IPS-18a (cell line): ENCODE measurements around the gene MRLN.

Experiments
- H3K27ac ChIP-seq: one replicate; pipeline ENCODE4 v1.5.1; 2013; ENCODE audit warnings: low read length
- H3K27me3 ChIP-seq: one replicate; pipeline ENCODE4 v1.6.1; 2013; ENCODE audit warnings: mild to moderate bottlenecking, low read length; ENCODE audit not compliant: control insufficient read depth, insufficient read depth
- H3K36me3 ChIP-seq: one replicate; pipeline ENCODE4 v1.6.1; 2013; ENCODE audit warnings: low read depth, low read length; ENCODE audit not compliant: control insufficient read depth
- H3K4me1 ChIP-seq: one replicate; pipeline ENCODE4 v1.6.1; 2013; ENCODE audit warnings: low read depth, low read length; ENCODE audit not compliant: control insufficient read depth
- H3K4me3 ChIP-seq: one replicate; pipeline ENCODE4 v1.5.1; 2013; ENCODE audit warnings: low read length
- H3K9ac ChIP-seq: one replicate; pipeline ENCODE4 v1.6.1; 2013; ENCODE audit warnings: mild to moderate bottlenecking, low read length, moderate library complexity
- H3K9me3 ChIP-seq: one replicate; pipeline ENCODE4 v1.6.1; 2013; ENCODE audit warnings: low read depth, low read length; ENCODE audit not compliant: control insufficient read depth

The MRLN gene

GRCh38 chr10:59774451-59774850 lies 21.2 kb upstream of the MRLN start:
- H3K36me3 ChIP-seq: no peaks in the 10 kb centered on the region
- no peak overlapping the region for H3K9ac ChIP-seq
- H3K9me3 ChIP-seq: no peaks in the 10 kb centered on the region
- no peaks in the 10 kb centered on the region for H3K4me1 ChIP-seq
- H3K27ac ChIP-seq: no peak overlapping the region
- no peaks in the 10 kb centered on the region for H3K27me3 ChIP-seq
- no peak overlapping the region for H3K4me3 ChIP-seq

- Histone ChIP-seq H3K4me1 (no peaks in the 10 kb centered on the region), H3K9ac (no peak overlapping the region), H3K36me3 (no peaks in the 10 kb centered on the region), H3K4me3 (no peak overlapping the region), H3K9me3 (no peaks in the 10 kb centered on the region), H3K27me3 (no peaks in the 10 kb centered on the region), H3K27ac (no peak overlapping the region)
Measured at GRCh38 chr10:59773088-59773487, 19.8 kb upstream of the MRLN start.

DNA sequence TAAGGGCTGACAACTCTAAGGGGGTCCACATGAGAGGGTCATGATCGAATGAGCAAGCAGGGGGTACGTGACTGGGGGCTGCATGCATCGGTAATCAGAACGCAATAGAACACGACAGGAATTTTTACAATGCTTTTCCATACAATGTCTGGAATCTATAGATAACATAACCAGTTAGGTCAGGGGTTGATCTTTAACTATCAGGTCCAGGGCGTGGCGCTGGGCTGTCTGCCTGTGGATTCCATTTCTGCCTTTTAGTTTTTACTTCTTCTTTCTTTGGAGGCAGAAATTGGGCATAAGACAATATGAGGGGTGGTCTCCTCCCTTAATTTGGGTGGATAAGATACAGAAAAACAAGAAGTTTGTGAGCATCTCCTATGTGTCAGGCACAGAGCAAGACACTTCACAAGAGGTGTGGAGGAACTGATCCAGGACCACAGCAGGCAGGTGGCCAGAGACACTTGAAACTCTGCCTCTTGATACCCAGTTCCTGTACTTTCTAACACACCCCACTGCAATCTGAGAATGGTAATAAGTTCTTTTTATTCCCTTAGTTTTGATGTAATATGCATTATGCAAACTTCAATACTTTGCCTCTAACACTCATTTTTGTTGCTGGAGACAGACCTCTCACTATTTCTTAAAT lies 18.0 kb upstream of the MRLN start:
- no peak overlapping the region for H3K27ac ChIP-seq
- no peaks in the 10 kb centered on the region for H3K9me3 ChIP-seq
- no peaks in the 10 kb centered on the region for H3K36me3 ChIP-seq
- no peak overlapping the region for H3K4me3 ChIP-seq
- H3K27me3 ChIP-seq: no peaks in the 10 kb centered on the region
- no peak overlapping the region for H3K9ac ChIP-seq
- no peaks in the 10 kb centered on the region for H3K4me1 ChIP-seq

DNA sequence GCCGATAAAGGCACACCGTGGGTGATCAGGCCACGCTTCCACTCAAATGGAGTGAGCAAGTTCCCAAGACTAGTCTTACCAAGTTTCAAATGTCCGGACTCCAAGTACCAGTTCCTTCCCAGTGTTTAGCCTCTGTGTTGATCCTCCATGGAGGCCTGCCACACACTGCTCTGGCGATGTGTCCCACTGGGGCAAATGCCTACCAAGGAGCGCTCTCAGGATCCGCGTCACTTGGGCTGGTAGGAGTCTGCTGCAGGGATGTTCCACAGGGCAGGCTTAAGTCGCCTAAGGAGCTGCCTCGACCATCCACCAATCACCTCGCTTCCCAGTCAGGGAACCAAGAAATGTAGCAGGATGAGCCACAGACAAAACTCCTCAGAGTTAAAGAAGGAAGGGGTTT lies 17.4 kb upstream of the MRLN start:
- Histone ChIP-seq H3K27me3 (no peaks in the 10 kb centered on the region), H3K9ac (no peak overlapping the region), H3K27ac (no peak overlapping the region), H3K9me3 (no peaks in the 10 kb centered on the region), H3K4me1 (no peaks in the 10 kb centered on the region), H3K36me3 (no peaks in the 10 kb centered on the region), H3K4me3 (no peak overlapping the region)

GRCh38 chr10:59762505-59762904 lies 9.2 kb upstream of the MRLN start:
- Histone ChIP-seq H3K9me3 (no peaks in the 10 kb centered on the region), H3K27ac (no peak overlapping the region), H3K4me1 (peaks cover 6% of the 10 kb centered on the region), H3K36me3 (no peaks in the 10 kb centered on the region), H3K9ac (no peak overlapping the region), H3K4me3 (no peak overlapping the region), H3K27me3 (no peaks in the 10 kb centered on the region)

DNA sequence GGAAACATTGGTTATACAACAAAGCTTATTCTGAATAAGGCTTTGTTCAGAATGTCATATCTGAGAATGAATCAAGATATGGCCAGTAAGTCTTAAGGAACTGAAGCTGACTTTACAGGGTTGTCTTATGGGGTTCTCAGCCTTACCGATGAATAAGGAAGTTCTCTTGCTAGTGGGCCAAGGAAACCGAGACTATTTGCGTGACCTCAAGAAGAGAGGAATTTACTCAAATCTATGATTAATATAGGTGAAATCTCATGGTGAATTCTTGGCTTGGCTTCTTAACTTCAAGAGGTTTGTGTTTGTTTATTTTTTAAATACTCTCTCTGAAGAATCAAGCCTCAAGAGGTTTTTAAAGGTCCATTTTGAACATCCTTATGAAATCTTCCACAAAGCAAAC lies 4.7 kb upstream of the MRLN start:
- peaks cover 6% of the 10 kb centered on the region for H3K4me1 ChIP-seq
- no peak overlapping the region for H3K4me3 ChIP-seq
- H3K9me3 ChIP-seq: no peaks in the 10 kb centered on the region
- no peaks in the 10 kb centered on the region for H3K27me3 ChIP-seq
- H3K9ac ChIP-seq: no peak overlapping the region
- H3K27ac ChIP-seq: no peak overlapping the region
- no peaks in the 10 kb centered on the region for H3K36me3 ChIP-seq

- Histone ChIP-seq H3K9ac (no peak overlapping the region), H3K4me1 (no peaks in the 10 kb centered on the region), H3K4me3 (no peak overlapping the region), H3K9me3 (no peaks in the 10 kb centered on the region), H3K27me3 (no peaks in the 10 kb centered on the region), H3K36me3 (no peaks in the 10 kb centered on the region), H3K27ac (no peak overlapping the region)
Measured at GRCh38 chr10:59754951-59755350, 1.7 kb upstream of the MRLN start.

DNA sequence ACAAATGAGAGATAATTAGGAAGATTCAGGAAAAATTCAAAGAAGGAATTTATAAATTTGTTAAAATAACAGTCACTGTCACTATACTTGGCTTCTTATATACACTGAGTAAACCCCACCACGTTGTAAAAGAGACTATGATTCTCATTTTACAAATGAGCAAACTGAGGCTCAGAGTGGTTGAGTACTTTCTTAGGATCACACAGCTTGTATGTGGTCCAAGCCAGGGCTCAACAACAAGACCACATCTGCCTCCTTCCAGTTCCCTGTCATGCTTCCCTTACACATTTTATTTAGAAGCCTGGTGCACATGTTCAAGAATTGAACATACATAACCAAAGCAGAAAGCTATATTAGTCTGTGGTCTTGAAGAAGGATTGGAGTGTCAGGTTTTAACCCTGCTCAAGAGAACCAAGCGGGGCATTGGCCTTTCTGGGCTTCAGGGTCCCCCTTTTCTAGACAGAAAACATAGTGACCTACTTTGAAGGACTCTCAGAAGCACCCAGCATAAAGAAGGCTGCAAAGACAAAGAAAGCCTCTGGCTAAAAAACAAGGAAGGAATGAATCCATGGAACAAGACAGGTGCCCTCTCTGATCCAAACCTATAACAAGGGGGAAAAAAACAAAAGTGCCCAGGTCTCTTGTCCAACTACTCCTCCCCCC lies 846 bp downstream of the MRLN start:
- H3K9ac ChIP-seq: no peak overlapping the region

DNA sequence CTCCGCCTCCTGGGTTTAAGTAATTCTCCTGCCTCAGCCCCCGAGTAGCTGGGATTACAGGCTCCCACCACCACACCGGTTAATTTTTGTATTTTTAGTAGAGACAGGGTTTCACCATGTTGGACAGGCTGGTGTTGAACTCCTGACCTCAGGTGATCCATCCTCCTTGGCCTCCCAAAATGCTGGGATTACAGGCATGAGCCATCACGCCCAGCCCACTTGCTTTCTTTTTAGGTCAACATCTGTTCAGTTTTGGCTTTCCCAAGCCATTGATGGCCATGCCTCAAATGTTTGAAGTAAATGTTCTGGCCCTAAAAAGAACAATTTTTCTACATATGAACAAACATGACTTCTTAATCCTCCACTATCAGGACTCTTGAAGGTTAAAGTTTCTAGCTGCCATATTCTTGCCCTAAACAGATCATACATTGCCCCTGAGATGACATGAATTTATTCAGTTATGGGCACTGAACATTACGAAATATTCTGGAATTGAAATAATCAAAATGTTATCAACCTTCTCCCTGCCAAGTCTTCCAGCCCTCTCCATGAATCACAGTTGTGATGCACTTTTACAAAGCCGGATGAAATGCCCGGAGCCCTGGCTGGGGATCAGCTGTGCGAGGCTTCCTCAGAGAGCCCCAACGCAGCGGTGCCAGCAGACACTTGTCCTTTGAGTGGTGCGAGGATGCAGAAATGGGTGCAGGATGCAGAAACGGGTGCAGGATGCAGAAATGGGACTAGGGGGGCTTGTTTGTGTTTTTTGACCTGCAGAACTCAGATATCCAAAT lies 2.9 kb downstream of the MRLN start:
- no peak overlapping the region for H3K4me3 ChIP-seq
- no peak overlapping the region for H3K27ac ChIP-seq
- H3K9me3 ChIP-seq: no peaks in the 10 kb centered on the region
- H3K9ac ChIP-seq: no peak overlapping the region
- no peaks in the 10 kb centered on the region for H3K27me3 ChIP-seq
- no peaks in the 10 kb centered on the region for H3K4me1 ChIP-seq
- H3K36me3 ChIP-seq: no peaks in the 10 kb centered on the region

More for the DNA sequence above, 846 bp downstream of the MRLN start:
- Histone ChIP-seq H3K36me3 (no peaks in the 10 kb centered on the region), H3K9me3 (no peaks in the 10 kb centered on the region), H3K4me1 (no peaks in the 10 kb centered on the region), H3K4me3 (no peak overlapping the region), H3K27me3 (no peaks in the 10 kb centered on the region), H3K27ac (no peak overlapping the region)

- no peaks in the 10 kb centered on the region for H3K36me3 ChIP-seq
- no peak overlapping the region for H3K4me3 ChIP-seq
- no peaks in the 10 kb centered on the region for H3K27me3 ChIP-seq
- no peak overlapping the region for H3K27ac ChIP-seq
- H3K9ac ChIP-seq: no peak overlapping the region
- H3K9me3 ChIP-seq: no peaks in the 10 kb centered on the region
- no peaks in the 10 kb centered on the region for H3K4me1 ChIP-seq
Measured at GRCh38 chr10:59748834-59749233, 4.4 kb downstream of the MRLN start.

GRCh38 chr10:59745163-59745650 lies 8.0 kb downstream of the MRLN start:
- Histone ChIP-seq H3K27me3 (no peaks in the 10 kb centered on the region), H3K36me3 (no peaks in the 10 kb centered on the region), H3K4me1 (no peaks in the 10 kb centered on the region), H3K9ac (no peak overlapping the region), H3K9me3 (no peaks in the 10 kb centered on the region), H3K27ac (no peak overlapping the region), H3K4me3 (no peak overlapping the region)
